Measurements from ENCODE around the gene CETP. TPM values are rescaled to one million over a fixed set of nuclear protein-coding genes. Genes with fewer than 3 reads are reported as not detected.

CETP gene
- total and polyA plus RNA-seq, 9 of the 15 experiments (the other 6 are each of a cell fraction or from before 2014, with no cell fraction given): 0.07 to 0.11 TPM; not detected in 7

- no peak for TF ChIP-seq NFIX (CRISPR knock-in tag; IDR thresholded peaks at IDR 0.05; ENCODE audit: low read depth)
- TF ChIP-seq NFE2L1 (tag; IDR thresholded peaks at IDR 0.05; ENCODE audit: borderline replicate concordance, low read depth): no peak
- no peak for TF ChIP-seq HNRNPL (IDR thresholded peaks at IDR 0.05; ENCODE audit: low read depth, low read length)
Observed at GRCh38 chr16:57013229-57013628, 51.5 kb downstream of the CETP start (continued).

DNA sequence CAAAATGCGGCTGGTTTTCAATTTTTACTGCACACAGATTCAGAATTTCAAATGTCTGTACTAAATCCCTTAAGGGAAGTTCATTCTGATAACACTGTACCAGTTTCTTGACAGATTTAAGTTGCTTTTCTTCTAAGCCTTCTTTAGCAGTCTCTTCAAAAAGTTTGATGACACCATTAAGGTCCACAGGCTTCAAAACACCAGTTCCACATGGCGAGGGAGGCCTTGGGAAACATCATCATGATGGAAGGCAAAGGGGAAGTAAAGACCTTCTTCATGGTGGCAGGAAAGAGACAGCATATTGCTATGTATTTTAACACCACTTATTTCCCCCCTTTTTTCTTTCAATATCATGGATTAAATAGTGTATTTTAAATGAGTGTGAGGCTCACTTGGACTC is 52.2 kb downstream of the CETP start:
- Histone ChIP-seq H3K4me3 (no peak overlapping the region), H3K36me3 (ENCODE audit: control insufficient read depth, insufficient read depth, low read length) (no peaks in the 10 kb centered on the region), H3K4me2 (ENCODE audit: insufficient read depth, low read length) (no peak overlapping the region), H4K20me1 (replicated peaks; ENCODE audit: control insufficient read depth, insufficient read depth, low read length) (no peaks in the 10 kb centered on the region), H3K4me1 (replicated peaks in 1 of 2; ENCODE audit: control insufficient read depth in 2 of 2, insufficient read depth in 2 of 2, low read length in 2 of 2) (no peaks in the 10 kb centered on the region), H3K9ac (ENCODE audit: insufficient read depth in 1 of 2, low read depth in 2 of 2, low read length in 2 of 2) (no peak overlapping the region), H3K9me1 (ENCODE audit: control insufficient read depth, insufficient read depth, low read length) (no peaks in the 10 kb centered on the region), H3K9me3 (replicated peaks; ENCODE audit: control insufficient read depth, insufficient read depth, low read depth, low read length) (no peaks in the 10 kb centered on the region), H2AFZ (ENCODE audit: low read depth, low read length) (no peak overlapping the region), H3K27me3 (ENCODE audit: control insufficient read depth in 2 of 2, insufficient read depth in 2 of 2, low read length in 2 of 2) (peaks cover 25 to 36% of the 10 kb centered on the region in 2 experiments), H3K79me2 (ENCODE audit: control insufficient read depth, insufficient read depth, low read length) (no peaks in the 10 kb centered on the region), H3K27ac (ENCODE audit: extremely low read depth, low read depth, low read length) (no peak overlapping the region)
- BruUV-seq (replicated peaks): no TSS peak
- ATAC-seq (no peak), FAIRE-seq (peak; percentile 32), DNase-seq (ENCODE audit: extremely low read depth in 1 of 4, low spot score in 3 of 4) (no peak)
- in situ Hi-C loops (cut with MboI): no loop called here
- intact Hi-C loops (cut with micrococcal nuclease): no loop called here
- TF ChIP-seq ZEB2 (IDR thresholded peaks at IDR 0.05) (no peak), ZNF586 (CRISPR knock-in tag; conservative IDR thresholded peaks at IDR 0.05) (no peak), ILK (tag; IDR thresholded peaks at IDR 0.05; ENCODE audit: borderline replicate concordance, low read depth) (no peak), SOX6 (IDR thresholded peaks at IDR 0.05) (no peak), GATAD2B (IDR thresholded peaks at IDR 0.05; ENCODE audit: borderline replicate concordance) (no peak), GABPB1 (CRISPR knock-in tag; IDR thresholded peaks at IDR 0.05) (no peak), ZBTB2 (IDR thresholded peaks at IDR 0.05) (no peak), MCM5 (IDR thresholded peaks at IDR 0.05; ENCODE audit: low read depth) (no peak), FOXK2 (conservative IDR thresholded peaks at IDR 0.05 in 1 of 2, IDR thresholded peaks at IDR 0.05 in 1 of 2; ENCODE audit: low read depth in 2 of 2) (no peak), TARDBP (IDR thresholded peaks at IDR 0.05) (no peak), ZNF184 (CRISPR knock-in tag; IDR thresholded peaks at IDR 0.05) (no peak), ZBTB9 (CRISPR knock-in tag; IDR thresholded peaks at IDR 0.05) (no peak)
- TF ChIP-seq, protein P1, sequence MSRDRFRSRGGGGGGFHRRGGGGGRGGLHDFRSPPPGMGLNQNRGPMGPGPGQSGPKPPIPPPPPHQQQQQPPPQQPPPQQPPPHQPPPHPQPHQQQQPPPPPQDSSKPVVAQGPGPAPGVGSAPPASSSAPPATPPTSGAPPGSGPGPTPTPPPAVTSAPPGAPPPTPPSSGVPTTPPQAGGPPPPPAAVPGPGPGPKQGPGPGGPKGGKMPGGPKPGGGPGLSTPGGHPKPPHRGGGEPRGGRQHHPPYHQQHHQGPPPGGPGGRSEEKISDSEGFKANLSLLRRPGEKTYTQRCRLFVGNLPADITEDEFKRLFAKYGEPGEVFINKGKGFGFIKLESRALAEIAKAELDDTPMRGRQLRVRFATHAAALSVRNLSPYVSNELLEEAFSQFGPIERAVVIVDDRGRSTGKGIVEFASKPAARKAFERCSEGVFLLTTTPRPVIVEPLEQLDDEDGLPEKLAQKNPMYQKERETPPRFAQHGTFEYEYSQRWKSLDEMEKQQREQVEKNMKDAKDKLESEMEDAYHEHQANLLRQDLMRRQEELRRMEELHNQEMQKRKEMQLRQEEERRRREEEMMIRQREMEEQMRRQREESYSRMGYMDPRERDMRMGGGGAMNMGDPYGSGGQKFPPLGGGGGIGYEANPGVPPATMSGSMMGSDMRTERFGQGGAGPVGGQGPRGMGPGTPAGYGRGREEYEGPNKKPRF (IDR thresholded peaks at IDR 0.05; ENCODE audit: low read depth, low read length): no peak
- POLR2A ChIA-PET: no interaction called here
- WGBS (ENCODE audit: insufficient coverage, low coverage, missing lambda C conversion rate): 3% methylated on average over 2 of the region's 2 CpGs
- CTCF ChIA-PET (ENCODE audit: low intra/inter-chr PET ratio): interaction anchor here (1.1 kb wide), 1 partner anchor 47 kb away, joined by 3 read pairs; no protein-coding TSS in a partner anchor

All from K562 (cell line).